Astrocyte of the hippocampus (primary cell): ENCODE measurements around the gene SCN5A.

Experiments used
- DNase-seq: peaks from one replicate; pipeline ENCODE4 v3.0.0; 2011; ENCODE audit warnings: low read depth, low spot score

Gene SCN5A

GRCh38 chr3:38623539-38623938 lies 25.9 kb downstream of the SCN5A start:
- DNase-seq: no peak

GRCh38 chr3:38622336-38622735 lies 27.2 kb downstream of the SCN5A start:
- no peak for DNase-seq

DNA sequence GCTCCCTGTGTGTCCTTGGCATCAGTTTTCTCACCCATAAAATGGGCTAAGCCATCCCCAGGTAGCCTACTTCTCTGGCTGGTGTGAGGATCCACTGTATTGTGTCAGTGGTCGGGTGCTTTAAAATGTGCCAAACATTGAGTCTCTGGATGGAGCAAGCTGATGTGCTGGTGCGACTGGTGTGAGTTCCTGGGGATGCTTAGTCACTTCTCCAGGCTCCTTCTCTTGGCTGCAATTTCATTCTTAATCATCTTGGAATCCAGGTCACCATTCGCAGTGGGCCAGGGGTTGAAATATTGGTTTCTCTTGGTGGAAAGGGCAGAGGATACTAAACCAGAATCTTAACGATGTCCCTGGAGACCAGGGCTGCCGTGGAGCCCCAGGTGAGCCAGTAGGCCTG lies 29.3 kb downstream of the SCN5A start:
- peak; percentile 20 for DNase-seq

- no peak for DNase-seq
Observed at GRCh38 chr3:38618343-38618742, 31.1 kb downstream of the SCN5A start.

DNA sequence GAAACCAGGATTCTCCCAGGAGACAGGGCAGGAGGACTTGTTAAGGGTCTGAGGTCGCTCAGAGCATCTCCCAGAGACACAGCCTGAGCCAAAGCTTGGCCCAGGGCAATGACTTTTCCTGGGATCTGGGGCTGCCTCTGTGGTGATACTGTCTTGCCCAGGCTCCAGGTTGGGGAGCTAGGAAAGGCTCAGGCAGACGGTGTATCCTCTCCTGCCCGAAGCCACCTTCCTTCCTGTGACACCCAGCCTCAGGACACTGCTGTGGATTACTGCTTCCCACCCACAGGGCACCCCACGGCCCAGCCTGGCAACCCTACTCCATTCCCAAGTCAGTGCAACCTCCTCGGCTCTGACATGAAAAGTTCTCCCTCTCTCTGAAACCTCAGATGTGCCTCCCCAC lies 31.9 kb downstream of the SCN5A start:
- no peak for DNase-seq

DNA sequence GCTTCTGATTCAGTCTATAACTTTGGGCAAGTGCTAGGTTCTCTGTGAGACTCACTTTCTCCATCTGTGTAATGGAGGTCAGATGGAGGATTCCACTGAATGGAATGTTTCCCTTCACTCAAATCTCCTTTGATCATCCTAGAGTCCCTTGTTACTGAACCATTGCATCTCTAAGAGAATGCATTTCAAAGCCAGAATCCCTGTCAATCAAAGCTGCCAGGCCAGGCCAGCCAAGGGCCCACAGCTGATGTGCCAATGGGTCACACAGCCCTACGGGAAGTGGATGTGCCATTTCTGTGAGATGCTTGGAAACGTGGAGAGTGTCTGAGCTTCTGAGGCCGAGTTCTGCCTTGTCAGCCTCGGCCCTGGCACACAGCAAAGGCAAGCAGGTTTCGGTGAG lies 32.4 kb downstream of the SCN5A start:
- no peak for DNase-seq

GRCh38 chr3:38616658-38617057 lies 32.8 kb downstream of the SCN5A start:
- no peak for DNase-seq

- no peak for DNase-seq
Observed at GRCh38 chr3:38616111-38616510, 33.4 kb downstream of the SCN5A start.

DNA sequence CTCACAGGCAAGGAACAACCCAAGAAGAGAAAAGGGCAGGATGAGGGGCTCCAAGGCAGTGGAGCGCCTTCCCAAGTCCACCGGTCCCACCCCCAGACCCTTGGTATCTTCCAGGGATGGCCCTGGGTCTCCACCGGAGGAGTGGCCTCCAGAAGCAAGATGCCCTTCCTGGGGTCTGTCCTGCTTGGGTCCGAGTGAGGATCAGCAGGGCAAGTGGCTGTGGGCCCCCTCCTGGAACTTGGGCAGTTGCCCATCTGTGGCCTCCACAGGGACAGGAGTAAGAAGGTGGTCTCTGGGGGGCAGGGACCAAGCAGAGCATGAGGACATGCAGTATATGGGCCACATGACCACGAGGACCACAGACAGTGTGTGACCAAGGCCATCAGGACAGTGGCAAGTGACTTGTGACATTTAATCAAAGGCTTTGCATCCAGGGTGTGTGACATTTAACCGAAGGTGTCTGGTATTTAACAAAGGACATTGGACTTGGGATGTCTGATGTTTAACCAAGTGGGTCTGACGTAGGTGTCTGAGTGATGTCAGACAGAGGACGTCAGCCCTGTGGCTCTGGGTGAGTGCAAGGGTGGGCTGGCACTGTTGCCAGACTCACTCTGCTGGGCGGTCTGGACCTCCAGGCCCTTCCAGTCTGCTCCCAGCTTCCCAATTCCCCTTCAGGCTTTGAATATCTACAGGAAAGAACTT lies 34.7 kb downstream of the SCN5A start:
- no peak for DNase-seq

DNA sequence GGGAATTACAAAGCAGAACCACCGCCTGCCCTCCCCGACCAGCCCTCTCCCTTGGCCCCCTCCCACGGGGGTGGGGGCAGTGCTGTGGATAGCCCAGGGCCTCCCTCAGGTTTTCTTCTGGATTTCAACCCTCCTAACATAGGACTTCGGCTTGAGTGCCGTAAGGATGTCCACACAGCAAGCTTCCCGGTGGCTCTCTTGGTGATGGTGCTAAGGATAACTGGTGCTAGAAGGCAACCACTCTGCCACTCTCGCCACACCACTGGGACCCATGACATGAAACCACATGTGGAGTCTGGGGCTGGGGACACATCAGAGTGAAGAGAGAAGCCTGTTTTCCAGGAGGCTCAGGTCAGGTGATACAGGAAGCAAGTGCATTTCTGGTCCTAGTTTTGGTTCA lies 35.4 kb downstream of the SCN5A start:
- DNase-seq: no peak

DNA sequence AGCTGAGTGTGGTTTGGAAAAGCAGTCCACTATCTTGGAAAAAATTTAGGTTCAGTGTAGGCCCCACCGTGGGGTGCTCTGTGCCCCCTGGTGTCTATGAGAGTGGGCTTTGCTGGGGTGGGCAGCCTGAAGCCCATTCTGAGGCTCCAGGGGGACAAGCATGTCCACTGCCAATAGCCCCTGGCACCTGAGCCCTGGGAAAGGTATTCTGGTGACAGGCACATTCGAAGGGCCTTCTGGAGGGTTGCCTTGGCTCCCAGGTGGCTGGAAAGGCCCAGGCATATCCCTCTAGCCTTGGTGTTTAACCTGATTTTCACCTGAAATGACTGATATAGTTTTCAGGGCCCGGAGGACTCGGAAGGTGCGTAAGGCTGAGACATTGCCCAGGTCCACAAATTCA lies 36.1 kb downstream of the SCN5A start:
- no peak for DNase-seq

DNA sequence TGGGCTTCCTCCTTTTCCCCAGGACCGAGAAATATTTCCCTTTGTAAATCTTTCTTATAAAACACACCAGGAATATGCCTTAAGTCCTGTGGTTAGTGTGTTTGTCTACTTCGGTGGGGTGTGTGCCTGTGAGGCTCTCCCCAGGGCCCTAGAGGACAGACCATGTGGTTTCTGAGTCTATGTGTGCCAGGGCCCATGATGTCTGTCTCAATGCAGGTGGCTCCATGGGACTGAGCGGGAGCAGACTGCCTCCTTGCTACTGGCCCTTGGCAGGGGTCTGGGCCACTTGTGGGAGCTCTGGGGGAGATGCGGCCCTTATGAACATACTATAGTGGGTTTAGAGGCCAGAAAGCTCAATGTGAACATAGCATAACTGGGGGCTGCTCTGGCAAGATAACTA lies 37.6 kb downstream of the SCN5A start:
- no peak for DNase-seq

GRCh38 chr3:38610934-38611333 lies 38.6 kb downstream of the SCN5A start:
- DNase-seq: no peak

- no peak for DNase-seq
Observed at GRCh38 chr3:38610436-38610835, 39.1 kb downstream of the SCN5A start.

DNA sequence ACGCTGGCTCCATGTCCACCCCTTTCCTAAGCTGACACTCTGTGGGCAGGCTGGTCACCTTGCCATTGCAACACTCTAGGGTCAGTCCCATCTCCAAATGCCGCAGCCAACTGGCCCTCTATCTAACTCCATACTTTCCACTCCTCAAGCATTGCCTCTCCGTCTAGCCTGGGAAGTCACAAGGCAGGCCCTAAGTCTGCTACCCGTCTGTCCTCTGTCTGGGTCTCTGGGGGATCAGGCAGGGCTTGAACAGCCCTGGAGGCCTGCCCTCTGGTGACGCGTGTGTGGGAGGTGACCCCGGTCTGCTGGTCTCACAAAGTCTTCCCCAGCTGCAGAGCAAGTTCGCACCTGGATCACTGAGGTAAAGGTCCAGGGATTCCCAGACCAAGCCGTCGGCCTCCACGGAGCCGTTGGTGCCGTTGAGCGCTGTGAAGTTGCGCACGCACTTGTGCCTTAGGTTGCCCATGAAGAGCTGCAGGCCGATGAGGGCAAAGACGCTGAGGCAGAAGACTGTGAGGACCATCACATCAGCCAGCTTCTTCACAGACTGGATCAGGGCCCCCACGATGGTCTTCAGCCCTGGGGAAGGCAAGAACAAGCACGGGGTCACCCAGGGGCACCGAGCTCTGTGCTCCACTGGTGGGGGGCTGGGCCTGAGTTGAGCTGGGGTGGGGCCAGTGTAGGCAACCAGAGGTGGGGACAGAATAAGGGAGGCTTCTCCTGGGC lies 39.9 kb downstream of the SCN5A start:
- DNase-seq: no peak

GRCh38 chr3:38608961-38609360 lies 40.5 kb downstream of the SCN5A start:
- DNase-seq: no peak

- no peak for DNase-seq
Observed at GRCh38 chr3:38608086-38608775, 41.3 kb downstream of the SCN5A start.

- no peak for DNase-seq
Observed at GRCh38 chr3:38606561-38606960, 42.9 kb downstream of the SCN5A start.

DNA sequence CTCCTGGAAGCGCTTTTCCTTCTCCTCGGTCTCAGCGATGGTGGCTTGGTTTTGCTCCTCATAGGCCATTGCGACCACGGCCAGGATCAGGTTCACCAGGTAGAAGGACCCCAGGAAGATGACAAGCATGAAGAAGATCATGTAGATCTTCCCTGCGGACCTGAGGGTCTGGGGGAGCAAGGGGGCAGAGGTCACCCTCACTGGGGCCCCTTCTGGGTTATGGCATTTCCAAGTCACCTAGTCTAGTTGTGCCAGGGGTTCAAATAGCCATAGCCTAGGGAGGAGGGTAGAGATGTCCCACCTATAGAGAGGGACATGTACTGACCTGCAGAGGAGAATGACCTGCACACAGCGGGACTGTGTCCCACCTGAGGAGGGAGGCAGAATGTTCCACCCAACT lies 43.5 kb downstream of the SCN5A start:
- DNase-seq: no peak

DNA sequence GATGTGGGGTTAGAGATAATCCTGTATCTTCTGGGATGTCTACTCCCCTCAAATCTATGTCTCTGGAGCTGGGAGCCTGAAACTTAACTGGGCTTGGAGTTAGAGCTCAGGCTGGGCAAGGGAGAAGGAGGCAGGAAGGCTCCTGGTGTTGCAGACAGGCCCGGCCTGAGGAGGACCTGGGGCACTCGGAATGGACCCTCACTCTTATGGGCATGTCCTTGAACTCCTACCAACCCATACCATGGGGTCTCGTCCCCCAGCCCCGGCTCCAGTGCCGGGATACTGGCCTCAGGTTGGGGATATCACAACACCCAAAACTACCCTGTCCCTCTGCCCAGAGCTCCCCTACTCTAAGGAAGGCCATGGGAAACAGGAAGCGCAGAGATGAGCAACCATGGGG lies 45.2 kb downstream of the SCN5A start:
- DNase-seq: no peak

GRCh38 chr3:38603731-38604131 lies 45.8 kb downstream of the SCN5A start:
- DNase-seq: no peak

DNA sequence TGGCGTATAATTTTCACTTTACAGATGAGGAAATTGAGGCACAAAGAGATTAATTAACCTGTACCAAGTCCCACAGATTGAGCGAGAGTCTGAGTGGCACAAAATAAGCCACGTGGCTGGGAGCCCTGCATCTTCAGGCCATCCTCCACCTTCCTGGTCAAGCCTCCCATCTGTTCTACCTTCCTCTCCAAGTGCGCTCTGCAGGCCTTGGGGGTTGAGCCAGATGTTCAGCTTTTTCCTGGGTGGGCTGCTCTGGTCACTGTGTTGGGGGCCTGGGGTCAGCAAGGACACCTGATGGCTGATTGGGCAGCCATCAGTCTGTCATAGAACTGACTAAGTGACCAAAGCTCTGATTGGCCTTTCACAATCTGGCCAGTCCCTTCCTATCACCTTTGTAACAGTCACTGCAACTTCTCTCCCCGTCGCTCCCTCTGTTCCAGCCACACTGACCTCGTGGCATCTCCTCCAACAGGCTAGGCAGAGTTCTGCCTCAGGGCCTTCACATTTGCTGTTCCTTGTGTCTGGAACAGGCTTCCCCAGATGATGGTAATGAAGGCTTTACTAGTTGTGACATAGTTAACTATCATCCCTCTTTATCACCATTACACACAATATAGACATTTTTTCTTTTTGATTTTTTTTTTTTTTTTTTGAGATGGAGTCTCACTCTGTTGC lies 46.8 kb downstream of the SCN5A start:
- no peak for DNase-seq
